A673 (cell line): ENCODE results near the gene ACY1. TPM values are rescaled to one million over a fixed set of nuclear protein-coding genes. Genes with fewer than 3 reads are reported as not detected.

ENCODE experiments used
- BruUV-seq: library from RNA; stranded (reverse); fragments of 400-500 nt; replicated peaks from 2 replicates; lab custom pipeline; 2021; lab: Mats Ljungman, UMichigan
- CTCF ChIA-PET: fragments of 300-600 bp; sonication (Branson Sonifier 250); formaldehyde crosslinking; loops from one replicate; lab custom pipeline; 2022; ENCODE audit warnings: antibody characterized with exemption; lab: Charles Lee
- POLR2A ChIA-PET: fragments of 300-600 bp; sonication (Branson Sonifier 250); formaldehyde crosslinking; loops from one replicate; lab custom pipeline; 2022; ENCODE audit warnings: antibody characterized with exemption; ENCODE audit not compliant: low non-redundant PET; lab: Charles Lee
- DNase-seq: peaks from one replicate; pipeline ENCODE4 v3.0.0-alpha.2; 2015; ENCODE audit warnings: low spot score
- H3K27ac ChIP-seq: fragments of 200-600 bp; sonication (generic); 2 replicates; pipeline ENCODE4 v1.5.1; 2016; ENCODE audit warnings: mixed run types, low read depth, mild to moderate bottlenecking, mixed read lengths, antibody characterized with exemption, low read length; ENCODE audit not compliant: poor library complexity, severe bottlenecking
- H3K27me3 ChIP-seq: fragments of 200-600 bp; sonication (generic); replicated peaks from 2 replicates; pipeline ENCODE4 v1.6.1; 2017; ENCODE audit warnings: mixed run types, low read depth, mild to moderate bottlenecking, mixed read lengths, antibody characterized with exemption, low read length; ENCODE audit not compliant: insufficient read depth, poor library complexity
- H3K36me3 ChIP-seq: fragments of 200-600 bp; sonication (generic); 2 replicates; pipeline ENCODE4 v1.6.1; 2016; ENCODE audit warnings: mixed run types, mild to moderate bottlenecking, mixed read lengths, antibody characterized with exemption, low read length; ENCODE audit not compliant: insufficient read depth, poor library complexity, severe bottlenecking
- H3K4me1 ChIP-seq: fragments of 200-600 bp; sonication (generic); 2 replicates; pipeline ENCODE4 v1.6.1; 2017; ENCODE audit warnings: mixed run types, mild to moderate bottlenecking, mixed read lengths, antibody characterized with exemption, low read length; ENCODE audit not compliant: insufficient read depth, poor library complexity, severe bottlenecking
- H3K4me3 ChIP-seq: fragments of 200-600 bp; sonication (generic); 2 replicates; pipeline ENCODE4 v1.5.1; 2016; ENCODE audit warnings: low read depth, mixed run types, mild to moderate bottlenecking, mixed read lengths, low read length; ENCODE audit not compliant: poor library complexity, severe bottlenecking
- H3K9me3 ChIP-seq: fragments of 200-600 bp; sonication (generic); 2 replicates; pipeline ENCODE4 v1.6.1; 2016; ENCODE audit warnings: mixed run types, low read depth, mild to moderate bottlenecking, mixed read lengths, antibody characterized with exemption, low read length; ENCODE audit not compliant: poor library complexity, severe bottlenecking
- CTCF ChIP-seq: fragments of 300-800, 200-600 bp; sonication (generic); conservative IDR thresholded peaks from 2 replicates; pipeline ENCODE4 v1.5.1; 2017; ENCODE audit warnings: low read depth, mild to moderate bottlenecking, antibody characterized with exemption, low read length, moderate library complexity, mixed read lengths
- EZH2 ChIP-seq: fragments of 200-600 bp; sonication (generic); IDR thresholded peaks from 2 replicates; pipeline ENCODE4 v1.6.1; 2017; ENCODE audit warnings: borderline replicate concordance, low read depth, mild to moderate bottlenecking, mixed read lengths, antibody characterized with exemption, low read length; ENCODE audit not compliant: poor library complexity, severe bottlenecking
- intact Hi-C: fragments of 100-400 bp; cut with micrococcal nuclease; formaldehyde crosslinking; loops from one replicate; pipeline ENCODE4 v1.10.0; 2022; ENCODE audit not compliant: unreplicated experiment
- total RNA-seq: library from RNA; stranded (reverse); gene quantifications from 2 replicates; pipeline ENCODE4 v1.2.3, GENCODE V29; 2021

ACY1 gene
- total RNA-seq, 1 experiment from 2014 or later, result 6.4 TPM

- Histone ChIP-seq H3K27ac (no peak overlapping the region), H3K9me3 (no peaks in the 10 kb centered on the region), H3K4me3 (no peak overlapping the region), H3K27me3 (no peaks in the 10 kb centered on the region), H3K4me1 (peaks cover 18% of the 10 kb centered on the region), H3K36me3 (no peaks in the 10 kb centered on the region)
- ChIA-PET CTCF (no interaction called here), POLR2A (no interaction called here)
- TF ChIP-seq CTCF, result no peak
- TF ChIP-seq EZH2, result no peak
- BruUV-seq, result no TSS peak
- no peak for DNase-seq
- intact Hi-C loops, result no loop called here
Observed at GRCh38 chr3:52006820-52007133, 23.4 kb downstream of the ACY1 start.

- ChIA-PET POLR2A (no interaction called here), CTCF (no interaction called here)
- H3K9me3 ChIP-seq, result no peaks in the 10 kb centered on the region
- no peaks in the 10 kb centered on the region for H3K27me3 ChIP-seq
- H3K36me3 ChIP-seq, result no peaks in the 10 kb centered on the region
- DNase-seq, result no peak
- intact Hi-C loops, result no loop called here
- H3K4me3 ChIP-seq, result no peak overlapping the region
- BruUV-seq, result no TSS peak
- TF ChIP-seq EZH2 (no peak), CTCF (no peak)
- peaks cover 18% of the 10 kb centered on the region for H3K4me1 ChIP-seq
- H3K27ac ChIP-seq, result no peak overlapping the region
Observed at GRCh38 chr3:52007291-52007690, 24.0 kb downstream of the ACY1 start.

- TF ChIP-seq EZH2 (no peak), CTCF (no peak)
- H3K27me3 ChIP-seq, result no peaks in the 10 kb centered on the region
- no peak overlapping the region for H3K27ac ChIP-seq
- BruUV-seq, result no TSS peak
- H3K9me3 ChIP-seq, result no peaks in the 10 kb centered on the region
- H3K36me3 ChIP-seq, result no peaks in the 10 kb centered on the region
- ChIA-PET POLR2A (no interaction called here), CTCF (no interaction called here)
- H3K4me3 ChIP-seq, result no peak overlapping the region
- peaks cover 9% of the 10 kb centered on the region for H3K4me1 ChIP-seq
- intact Hi-C loops, result no loop called here
- DNase-seq, result no peak
Observed at GRCh38 chr3:52010431-52010830, 27.1 kb downstream of the ACY1 start.
